GM23248 (cell line): Measurements from ENCODE around the gene TMEM80.

Source experiments
- EZH2 ChIP-seq: fragments of 200-600 bp; sonication (generic); IDR thresholded peaks from 2 replicates; pipeline ENCODE4 v1.6.1; 2018; ENCODE audit warnings: antibody characterized with exemption, mild to moderate bottlenecking; ENCODE audit not compliant: insufficient read depth, poor library complexity, severe bottlenecking
- EZH2phosphoT487 ChIP-seq: fragments of 200-600 bp; sonication (generic); IDR thresholded peaks from 2 replicates; pipeline ENCODE4 v1.6.1; 2018; ENCODE audit warnings: antibody characterized with exemption, moderate library complexity, mild to moderate bottlenecking, low read depth; ENCODE audit not compliant: insufficient read depth

- TF ChIP-seq EZH2: no peak
- TF ChIP-seq EZH2phosphoT487: no peak
Measured at GRCh38 chr11:719214-720016, 23.8 kb downstream of the TMEM80 start.
